Common myeloid progenitor, CD34-positive (primary cell): ENCODE data around the gene SYT1.

Experiments
- CTCF ChIA-PET: fragments of 350-600 bp; sonication (Branson Sonifier 250); formaldehyde crosslinking; loops from one replicate; lab custom pipeline; 2021; ENCODE audit warnings: antibody characterized with exemption; lab: Charles Lee
- POLR2A ChIA-PET: fragments of 350-600 bp; sonication (Branson Sonifier 250); formaldehyde crosslinking; loops from one replicate; lab custom pipeline; 2021; ENCODE audit warnings: antibody characterized with exemption; lab: Charles Lee
- DNase-seq, 3 donors: peaks; one replicate each; pipeline versions ENCODE4 v3.0.0 to v3.0.0-alpha.2; 2013
- H3K27ac ChIP-seq, 2 experiments: 1 replicate in 1 of 2; 2 replicates in 1 of 2; pipeline ENCODE4 v1.7.0; 2013; ENCODE audit warnings: inconsistent platforms in 2 of 2, low read length in 2 of 2, mild to moderate bottlenecking in 2 of 2, low read depth in 1 of 2, moderate library complexity in 1 of 2; ENCODE audit not compliant: severe bottlenecking in 2 of 2, insufficient read depth in 1 of 2, poor library complexity in 1 of 2
- H3K27me3 ChIP-seq, 5 experiments: replicated peaks in 2 of 5; 1 replicate in 3 of 5; 2 replicates in 2 of 5; pipeline versions ENCODE4 v1.6.1 to v1.7.0; 2013; ENCODE audit warnings: low read length in 4 of 5, mild to moderate bottlenecking in 2 of 5, moderate library complexity in 2 of 5, inconsistent platforms in 1 of 5; ENCODE audit not compliant: insufficient read depth in 5 of 5, control insufficient read depth in 4 of 5
- H3K36me3 ChIP-seq, 4 experiments: 1 replicate in 2 of 4; 2 replicates in 2 of 4; pipeline versions ENCODE4 v1.6.1 to v1.7.0; 2013; ENCODE audit warnings: low read length in 3 of 4, control low read depth in 1 of 4, mild to moderate bottlenecking in 1 of 4; ENCODE audit not compliant: control insufficient read depth in 4 of 4, insufficient read depth in 4 of 4
- H3K4me1 ChIP-seq, 4 experiments: 1 replicate in 3 of 4; 2 replicates in 1 of 4; pipeline versions ENCODE4 v1.6.1 to v1.7.1; 2013; ENCODE audit warnings: low read length in 3 of 4, mild to moderate bottlenecking in 3 of 4, control low read depth in 1 of 4, inconsistent platforms in 1 of 4, moderate library complexity in 1 of 4; ENCODE audit not compliant: control insufficient read depth in 4 of 4, insufficient read depth in 4 of 4; ENCODE audit errors: control extremely low read depth in 1 of 4
- H3K4me3 ChIP-seq, 7 experiments: 1 replicate in 4 of 7; 2 replicates in 3 of 7; pipeline versions ENCODE4 v1.5.1 to v1.7.0; 2013; ENCODE audit warnings: mild to moderate bottlenecking in 7 of 7, low read length in 6 of 7, moderate library complexity in 6 of 7, inconsistent platforms in 2 of 7, low read depth in 2 of 7, control low read depth in 1 of 7; ENCODE audit not compliant: insufficient read depth in 4 of 7, control insufficient read depth in 1 of 7; ENCODE audit errors: extremely low read depth in 1 of 7
- H3K9me3 ChIP-seq, 5 experiments: 1 replicate in 4 of 5; 2 replicates in 1 of 5; pipeline versions ENCODE4 v1.6.1 to v1.7.1; 2013; ENCODE audit warnings: low read length in 4 of 5, mild to moderate bottlenecking in 2 of 5, inconsistent platforms in 1 of 5, low read depth in 1 of 5, moderate library complexity in 1 of 5; ENCODE audit not compliant: control insufficient read depth in 4 of 5, insufficient read depth in 2 of 5; ENCODE audit errors: control extremely low read depth in 1 of 5
- WGBS: methylation state at CpG from one replicate; pipeline ENCODE4 v1.1.5; 2013; ENCODE audit not compliant: insufficient coverage; 5-methylcytosine and 5-hydroxymethylcytosine counted together

SYT1 gene

DNA sequence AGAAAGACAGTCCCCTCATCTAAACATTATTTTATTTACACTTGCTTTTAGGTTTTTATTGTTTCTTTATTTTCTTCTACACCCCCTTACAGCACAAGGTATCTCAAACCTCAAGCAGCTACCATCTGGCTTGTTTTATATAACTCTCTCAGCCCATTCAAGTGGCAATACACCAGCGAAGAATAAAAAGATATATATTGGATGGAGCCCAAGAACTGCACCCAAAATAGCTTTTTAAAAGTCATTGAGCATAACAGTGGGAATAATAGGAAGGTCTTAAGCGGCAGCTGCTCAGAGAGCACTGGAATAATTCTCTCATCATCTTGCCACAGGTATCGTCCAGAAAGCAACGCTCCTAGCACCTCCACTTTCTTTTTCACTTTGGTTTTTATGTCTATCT, 322.5 kb downstream of the SYT1 start:
- Histone ChIP-seq H3K27me3 (no peaks in the 10 kb centered on the region), H3K4me3 (no peak overlapping the region), H3K27ac (no peak overlapping the region), H3K36me3 (no peaks in the 10 kb centered on the region), H3K4me1 (no peaks in the 10 kb centered on the region), H3K9me3 (no peaks in the 10 kb centered on the region)
- ChIA-PET CTCF (interaction anchor here (1.2 kb wide), 1 partner anchor 16 kb away, joined by 3 read pairs; no protein-coding TSS in a partner anchor), POLR2A (interaction anchor here (0.8 kb wide), 1 partner anchor 20 kb away, joined by 3 read pairs; no protein-coding TSS in a partner anchor)
- no peak for DNase-seq
- WGBS = 90% methylated on average over 2 of the region's 4 CpGs

- CTCF ChIA-PET = no interaction called here
- no peak overlapping the region for H3K4me3 ChIP-seq
- DNase-seq = peak in 2 of 3 donors; percentile 50 to 59
- POLR2A ChIA-PET = no interaction called here
- no peaks in the 10 kb centered on the region for H3K9me3 ChIP-seq
- no peaks in the 10 kb centered on the region for H3K36me3 ChIP-seq
- H3K27me3 ChIP-seq = no peaks in the 10 kb centered on the region
- no peak overlapping the region for H3K27ac ChIP-seq
- no peaks in the 10 kb centered on the region for H3K4me1 ChIP-seq
Observed at GRCh38 chr12:79191391-79191790, 326.8 kb downstream of the SYT1 start.

- Histone ChIP-seq H3K9me3 (no peaks in the 10 kb centered on the region), H3K4me1 (no peaks in the 10 kb centered on the region), H3K36me3 (no peaks in the 10 kb centered on the region), H3K27ac (no peak overlapping the region), H3K27me3 (no peaks in the 10 kb centered on the region), H3K4me3 (no peak overlapping the region)
- 100% methylated on average over 2 of the region's 3 CpGs for WGBS
- no peak for DNase-seq
- ChIA-PET CTCF (interaction anchor here (1.6 kb wide), 1 partner anchor 10 kb away, joined by 3 read pairs; no protein-coding TSS in a partner anchor), POLR2A (no interaction called here)
Observed at GRCh38 chr12:79194595-79194994, 330.0 kb downstream of the SYT1 start.

- DNase-seq = no peak
- no peaks in the 10 kb centered on the region for H3K9me3 ChIP-seq
- H3K27ac ChIP-seq = no peak overlapping the region
- H3K4me3 ChIP-seq = no peak overlapping the region
- ChIA-PET POLR2A (interaction anchor here (0.6 kb wide), 1 partner anchor 109 kb away, joined by 3 read pairs; no protein-coding TSS in a partner anchor), CTCF (no interaction called here)
- H3K4me1 ChIP-seq = no peaks in the 10 kb centered on the region
- 67% methylated on average over 1 of the region's 1 CpG for WGBS
- no peaks in the 10 kb centered on the region for H3K27me3 ChIP-seq
- no peaks in the 10 kb centered on the region for H3K36me3 ChIP-seq
Observed at GRCh38 chr12:79199166-79199565, 334.6 kb downstream of the SYT1 start.

DNA sequence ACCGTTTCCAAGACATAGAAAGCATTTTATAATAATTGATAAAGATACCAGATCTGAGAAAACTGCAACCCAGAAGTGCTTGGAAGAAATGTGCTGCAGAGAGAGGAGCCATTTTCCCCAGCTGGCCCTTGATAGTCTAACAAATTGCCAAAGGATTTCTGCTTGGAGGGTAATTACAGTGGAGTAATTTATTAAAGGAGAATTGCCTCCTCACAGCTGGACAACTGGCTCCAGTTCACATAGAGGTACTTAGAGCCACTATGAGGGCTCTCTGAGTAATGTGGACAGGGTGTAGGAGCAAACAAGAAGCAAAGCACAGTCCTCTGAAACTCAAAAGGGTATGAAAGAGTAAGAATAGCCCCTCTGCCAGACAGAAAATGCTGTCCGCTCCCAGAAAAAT, 335.6 kb downstream of the SYT1 start:
- Histone ChIP-seq H3K4me1 (no peaks in the 10 kb centered on the region), H3K4me3 (no peak overlapping the region), H3K27me3 (no peaks in the 10 kb centered on the region), H3K36me3 (no peaks in the 10 kb centered on the region), H3K27ac (no peak overlapping the region), H3K9me3 (no peaks in the 10 kb centered on the region)
- POLR2A ChIA-PET = no interaction called here
- WGBS = 100% methylated on average over 1 of the region's 2 CpGs
- CTCF ChIA-PET = interaction anchor here (1.2 kb wide), 1 partner anchor 784 kb away, joined by 3 read pairs; no protein-coding TSS in a partner anchor
- DNase-seq = no peak

DNA sequence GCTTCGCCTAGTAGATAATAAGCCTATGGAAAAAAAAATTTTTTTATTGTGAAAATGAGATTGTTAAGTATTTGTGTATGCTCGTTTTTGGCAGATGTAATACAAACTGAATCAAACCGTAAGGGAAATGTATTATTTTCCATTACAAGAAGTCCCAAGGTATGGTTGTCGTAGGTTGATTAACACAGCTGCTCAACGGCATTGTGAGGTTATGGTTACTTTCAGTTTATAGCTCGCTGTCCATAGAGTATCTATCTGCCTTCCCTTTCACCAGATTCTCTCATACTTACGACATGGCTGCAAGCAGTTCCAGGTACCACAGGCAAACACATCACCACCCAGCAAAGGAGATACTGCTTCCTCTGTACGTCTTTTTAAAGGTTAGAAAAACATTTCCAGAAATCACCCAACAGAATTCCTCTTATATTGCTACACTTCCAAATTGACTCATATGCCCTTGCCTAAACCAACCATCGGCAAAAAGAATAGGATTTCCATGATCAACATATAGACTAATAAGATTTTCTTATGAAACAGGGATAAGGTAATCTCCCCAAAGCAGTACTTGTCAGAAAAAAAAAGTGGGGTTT, 338.6 kb downstream of the SYT1 start:
- DNase-seq = no peak
- Histone ChIP-seq H3K27me3 (no peaks in the 10 kb centered on the region), H3K27ac (no peak overlapping the region), H3K9me3 (no peaks in the 10 kb centered on the region), H3K36me3 (no peaks in the 10 kb centered on the region), H3K4me1 (no peaks in the 10 kb centered on the region), H3K4me3 (no peak overlapping the region)
- POLR2A ChIA-PET = no interaction called here
- CTCF ChIA-PET = interaction anchor here (0.7 kb wide), 1 partner anchor 16 kb away, joined by 3 read pairs; no protein-coding TSS in a partner anchor
- 98% methylated on average over 7 of the region's 9 CpGs for WGBS

- Histone ChIP-seq H3K27ac (no peak overlapping the region), H3K4me3 (no peak overlapping the region), H3K27me3 (no peaks in the 10 kb centered on the region), H3K9me3 (peaks cover 0 to 1% (median 0%) of the 10 kb centered on the region in 5 experiments), H3K36me3 (no peaks in the 10 kb centered on the region), H3K4me1 (no peaks in the 10 kb centered on the region)
- no CpG with 5 or more reads among the region's 1 CpG for WGBS
- DNase-seq = no peak
- POLR2A ChIA-PET = interaction anchor here (0.5 kb wide), 1 partner anchor 20 kb away, joined by 3 read pairs; no protein-coding TSS in a partner anchor
- CTCF ChIA-PET = no interaction called here
Observed at GRCh38 chr12:79206871-79207270, 342.3 kb downstream of the SYT1 start.
